ENCODE results near the gene RBKS.
"Not testable (repeated sequence)": the region's sequence is repeated elsewhere in the genome, so short reads cannot be mapped to it uniquely, and the experiment has no call there.

Gene RBKS

DNA sequence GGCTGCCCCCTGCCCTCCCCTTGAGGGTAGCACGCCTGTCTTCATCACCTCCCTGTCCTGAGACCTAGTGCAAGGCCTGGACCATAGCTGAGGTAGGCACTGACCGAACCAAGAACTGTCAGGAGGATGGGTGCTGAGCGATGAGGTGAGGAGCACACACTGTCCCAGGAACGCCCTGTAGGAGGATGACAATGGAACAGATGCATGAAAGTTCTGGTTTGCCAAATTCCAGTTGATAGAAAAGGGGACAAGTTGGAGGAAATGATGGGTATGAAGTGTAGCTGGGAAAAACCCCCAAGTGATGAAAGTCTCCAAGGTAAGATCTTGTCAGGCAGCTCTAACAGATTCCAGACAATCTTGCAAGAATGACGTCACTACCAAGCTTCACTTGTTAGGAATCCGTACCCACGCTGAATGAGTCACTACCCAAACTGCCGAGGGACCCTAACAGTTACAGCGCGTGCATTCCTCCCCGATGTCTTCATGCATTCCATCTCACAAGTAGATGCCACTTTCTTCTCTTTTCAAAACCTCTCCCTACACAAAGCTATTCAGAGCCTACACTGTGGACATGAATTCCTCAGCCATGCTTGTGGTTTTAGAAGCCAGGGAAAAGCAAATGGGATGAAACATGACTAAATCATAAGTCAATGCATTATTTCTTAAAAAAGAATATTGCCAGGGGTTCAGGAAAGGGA lies 91.1 kb downstream of the RBKS start:
- DNase-seq (ENCODE audit: low read depth in 2 of 2), result no peak

DNA sequence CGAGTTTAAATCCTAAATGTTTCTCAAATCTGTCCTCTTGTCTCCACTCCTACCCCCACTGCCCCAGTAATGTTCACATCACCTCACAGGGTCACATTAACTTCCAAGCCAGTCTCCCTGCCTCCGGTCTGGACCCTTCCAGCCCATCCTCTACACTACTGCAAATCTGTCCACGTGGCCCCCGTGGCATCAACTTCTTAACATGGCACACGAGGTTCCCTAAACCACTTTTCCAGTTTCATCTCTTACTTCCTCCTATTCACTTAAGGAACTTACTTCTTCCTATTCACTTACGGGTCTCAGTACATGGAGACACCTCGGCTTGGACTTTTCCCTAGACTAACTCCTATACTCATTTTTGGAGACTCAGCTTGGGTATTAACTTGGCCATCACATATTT lies 91.7 kb downstream of the RBKS start:
- no peak for DNase-seq (ENCODE audit: low read depth in 2 of 2)

DNA sequence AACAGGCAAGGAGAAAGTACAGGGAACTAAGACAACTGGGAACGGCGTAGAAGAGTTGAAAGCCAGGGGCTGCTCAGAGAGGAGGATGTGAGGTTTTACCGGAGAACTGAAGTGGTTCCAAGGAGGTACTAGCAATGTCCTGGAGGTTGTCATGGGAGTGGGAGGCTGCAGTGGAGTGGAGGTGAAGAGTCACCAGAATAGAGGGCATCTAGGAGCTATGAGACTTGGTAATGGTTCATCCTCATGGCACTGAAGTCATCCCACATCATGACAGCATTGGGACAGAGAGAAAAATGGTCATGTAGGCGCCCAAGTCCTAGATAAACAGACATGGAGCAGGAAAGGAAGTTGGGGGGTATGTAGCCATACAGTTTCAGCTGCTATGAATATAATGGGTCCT lies 92.3 kb downstream of the RBKS start:
- no peak for DNase-seq (ENCODE audit: low read depth in 2 of 2)

DNA sequence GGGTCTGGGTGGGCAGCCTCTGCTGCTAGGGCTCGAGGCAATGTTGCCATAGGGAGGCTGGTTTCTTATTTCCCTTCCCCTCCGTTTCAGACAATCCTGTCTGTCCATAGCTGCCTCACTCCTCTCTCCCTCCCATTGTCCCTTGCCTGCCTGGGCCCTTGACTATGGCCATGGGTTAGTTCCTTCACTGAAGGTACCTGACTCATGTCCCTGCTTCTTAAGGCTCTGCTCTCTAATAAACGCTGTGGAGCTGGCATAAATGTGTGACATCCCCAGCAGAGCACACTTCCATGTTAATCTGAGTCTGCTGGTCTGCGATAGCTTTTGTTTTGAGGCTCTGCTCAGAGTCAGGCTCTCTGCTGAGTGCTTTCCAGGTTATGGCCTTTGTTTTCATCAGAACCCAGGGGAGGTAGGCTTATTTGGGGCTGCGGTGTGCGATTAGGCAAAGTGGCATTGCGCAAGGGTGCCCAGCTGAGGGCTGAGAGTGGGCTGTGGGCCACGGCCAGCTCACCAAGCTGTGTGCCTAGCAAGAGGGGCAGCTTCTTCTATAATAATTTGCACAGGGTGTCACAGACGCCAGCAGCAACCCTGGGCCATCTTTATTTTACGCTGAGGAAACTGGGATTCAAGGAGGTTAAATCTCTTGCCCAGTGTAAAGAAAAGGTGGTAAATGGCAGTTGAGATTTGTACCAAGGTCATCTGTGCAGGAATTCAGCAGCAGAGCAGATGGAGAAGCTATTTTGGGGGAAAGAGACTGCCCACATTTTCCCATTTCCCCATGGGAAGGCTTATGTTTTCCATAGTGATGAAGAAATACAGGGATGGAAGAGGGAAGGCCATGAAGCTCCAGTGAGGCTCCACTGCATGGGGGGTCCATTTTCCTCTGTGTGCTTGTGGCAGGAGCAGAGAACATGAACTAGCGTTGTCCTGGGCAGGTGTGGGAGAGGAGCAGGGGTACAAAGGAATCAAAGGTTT lies 93.1 kb downstream of the RBKS start:
- DNase-seq (ENCODE audit: low read depth in 2 of 2), result no peak

DNA sequence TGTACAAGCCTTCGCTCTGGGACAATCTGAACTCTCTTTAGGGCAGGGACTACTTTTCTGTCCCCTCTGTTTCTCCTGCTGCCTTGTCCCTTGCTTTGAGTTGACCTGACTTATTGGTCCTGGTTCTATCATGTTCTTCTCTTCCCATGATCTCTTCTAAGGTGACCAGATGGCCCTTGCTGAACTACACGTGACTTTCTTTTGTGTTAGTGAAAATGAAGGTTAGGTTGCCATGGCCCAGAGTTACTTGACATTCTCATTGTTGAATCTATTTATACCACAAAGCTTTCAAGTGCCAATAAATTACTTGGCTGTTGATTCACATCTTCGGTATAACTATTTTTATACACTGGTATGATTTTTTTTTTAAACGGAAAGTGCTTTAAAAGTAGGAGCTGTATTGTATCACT lies 94.3 kb downstream of the RBKS start:
- DNase-seq (ENCODE audit: low read depth in 2 of 2), result no peak

DNA sequence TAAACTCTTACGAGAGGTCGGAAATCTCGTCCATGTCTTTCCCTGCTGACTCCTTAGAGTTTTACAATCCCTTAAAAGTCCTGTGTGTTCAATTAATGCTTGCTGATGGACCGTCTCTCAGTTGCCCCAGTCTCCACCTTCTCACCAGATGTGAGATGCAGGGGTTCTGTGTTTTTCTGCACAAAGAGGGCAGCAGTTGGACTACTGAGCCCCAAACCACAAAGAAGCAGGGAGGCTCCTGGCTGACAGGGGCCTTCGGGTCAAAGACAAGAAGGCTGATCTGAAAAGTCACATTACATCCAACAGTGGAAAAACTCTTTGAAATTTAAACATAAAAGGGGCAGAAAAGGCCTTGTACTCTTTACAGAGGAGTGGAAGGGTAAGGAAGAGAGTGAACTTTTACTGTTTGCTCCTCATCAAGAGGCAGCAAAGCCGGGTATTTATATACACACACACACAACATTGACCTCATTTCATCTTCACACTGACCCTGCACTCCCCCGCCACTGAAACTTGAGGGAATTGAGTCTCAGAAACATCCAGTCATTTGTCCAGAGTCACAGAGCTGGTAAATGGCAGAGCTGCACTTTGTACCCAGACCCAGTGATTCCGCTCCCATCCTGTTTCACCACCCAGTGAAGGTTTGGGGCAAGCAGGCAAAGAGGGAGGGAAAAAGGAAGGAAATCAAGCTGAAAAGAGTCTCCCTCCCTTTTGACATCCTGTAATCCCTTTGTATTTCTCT lies 94.9 kb downstream of the RBKS start:
- no peak for DNase-seq (ENCODE audit: low read depth in 2 of 2)

DNA sequence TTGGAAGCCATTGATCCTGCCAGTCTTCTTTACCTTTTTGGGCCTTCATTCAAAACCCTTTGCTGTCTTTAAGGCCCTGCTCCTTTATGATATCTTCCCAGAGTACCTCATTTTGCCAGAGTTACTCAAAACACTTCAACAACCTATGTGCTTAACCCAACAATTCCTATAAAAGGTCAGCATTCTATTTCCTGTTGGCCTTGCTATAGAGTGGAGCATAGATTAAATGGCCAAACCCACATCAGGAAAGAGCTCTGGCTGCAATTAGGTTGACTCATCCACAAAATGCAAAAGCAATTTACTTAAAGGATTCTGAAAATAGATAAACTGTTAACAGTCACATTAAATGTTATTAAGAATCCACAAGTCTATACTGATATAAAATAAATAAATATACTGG lies 97.4 kb downstream of the RBKS start:
- DNase-seq (ENCODE audit: low read depth in 2 of 2), result no peak

DNA sequence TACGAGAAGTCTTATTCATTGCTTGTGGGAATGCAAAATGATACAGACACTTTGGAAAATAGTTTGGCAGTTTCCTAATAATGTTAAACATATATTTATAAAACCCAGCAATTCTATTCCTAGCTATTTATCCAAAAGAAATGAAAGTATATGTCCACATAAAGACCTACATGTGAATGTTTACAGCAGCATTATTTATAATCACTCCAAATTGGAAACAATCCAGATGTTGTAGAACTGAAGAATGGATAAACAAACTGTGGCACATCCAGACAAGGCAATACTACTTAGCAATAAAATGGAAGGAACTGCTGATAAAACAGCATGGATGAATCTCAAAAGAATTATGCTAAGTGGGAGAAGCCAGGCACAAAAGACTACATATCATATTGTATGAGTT lies 99.4 kb downstream of the RBKS start:
- DNase-seq (ENCODE audit: low read depth in 2 of 2), result no peak

DNA sequence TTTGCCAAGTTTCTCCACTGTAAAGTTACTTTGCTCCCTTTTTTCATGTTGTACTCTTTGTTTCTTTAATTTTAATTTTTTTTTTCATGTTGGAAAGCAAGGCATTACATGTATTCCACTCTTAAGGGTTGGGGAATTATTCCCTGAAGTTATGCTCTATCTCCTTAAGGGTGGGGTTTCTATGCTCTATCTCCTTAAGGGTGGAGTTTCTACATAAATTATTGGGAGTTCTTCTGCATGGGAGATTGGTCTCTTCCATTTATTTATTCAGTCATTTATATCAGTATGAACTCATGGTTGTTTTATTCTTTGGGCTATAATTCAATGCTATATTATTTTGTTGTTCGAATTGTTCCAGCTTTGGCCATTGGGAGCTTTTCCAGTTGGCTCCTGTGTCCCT lies 107.5 kb downstream of the RBKS start:
- no peak for DNase-seq (ENCODE audit: low read depth in 2 of 2)

DNA sequence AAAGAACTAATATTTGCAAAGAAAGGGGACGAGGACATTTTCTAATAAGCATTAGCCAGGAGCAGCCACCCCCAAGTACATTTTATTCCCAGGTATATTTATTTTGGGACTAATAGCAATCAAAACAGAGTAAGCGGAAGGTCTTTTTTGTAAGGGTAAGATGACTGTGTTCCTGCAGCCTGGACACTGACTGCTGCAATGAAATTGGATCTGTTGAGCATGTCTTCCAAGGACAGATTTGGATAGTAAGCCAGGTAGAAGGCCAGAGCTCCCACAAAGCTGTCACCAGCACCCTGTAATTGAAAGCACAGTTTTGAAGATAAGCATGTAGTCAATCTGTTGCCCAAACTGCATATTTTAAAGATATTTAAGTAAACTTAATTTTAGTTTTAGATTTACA lies 108.7 kb downstream of the RBKS start:
- no peak for DNase-seq (ENCODE audit: low read depth in 2 of 2)

DNA sequence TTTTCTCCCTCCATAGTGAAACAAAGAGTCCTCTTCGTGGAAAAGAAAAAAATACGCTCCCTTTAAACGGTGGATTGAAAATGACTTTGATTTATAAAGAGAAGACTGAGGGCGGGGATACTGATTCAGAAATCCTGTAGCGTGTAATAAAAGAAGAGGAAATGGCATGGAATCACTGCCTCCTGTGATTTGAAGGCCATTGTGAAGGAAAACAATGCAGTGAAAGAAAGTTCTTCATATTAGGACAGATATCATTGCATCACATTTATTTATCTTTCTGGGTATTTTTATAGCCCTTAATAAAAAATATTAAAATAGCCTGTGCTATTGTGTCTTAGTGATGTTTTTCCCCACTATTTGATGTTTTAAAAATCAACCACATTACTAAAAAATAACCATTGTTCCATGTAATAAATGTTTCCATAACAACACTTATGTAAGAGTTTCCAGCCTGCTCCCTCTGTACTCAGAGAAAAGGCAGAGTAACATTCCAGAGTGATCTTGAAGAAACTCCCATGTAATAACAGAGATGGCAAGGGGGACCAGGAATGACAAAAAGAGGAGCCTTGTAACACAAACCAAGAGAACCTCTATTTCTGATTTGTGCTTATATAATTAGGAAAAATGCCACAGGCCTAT lies 110.7 kb downstream of the RBKS start:
- no peak for DNase-seq (ENCODE audit: low read depth in 2 of 2)

DNA sequence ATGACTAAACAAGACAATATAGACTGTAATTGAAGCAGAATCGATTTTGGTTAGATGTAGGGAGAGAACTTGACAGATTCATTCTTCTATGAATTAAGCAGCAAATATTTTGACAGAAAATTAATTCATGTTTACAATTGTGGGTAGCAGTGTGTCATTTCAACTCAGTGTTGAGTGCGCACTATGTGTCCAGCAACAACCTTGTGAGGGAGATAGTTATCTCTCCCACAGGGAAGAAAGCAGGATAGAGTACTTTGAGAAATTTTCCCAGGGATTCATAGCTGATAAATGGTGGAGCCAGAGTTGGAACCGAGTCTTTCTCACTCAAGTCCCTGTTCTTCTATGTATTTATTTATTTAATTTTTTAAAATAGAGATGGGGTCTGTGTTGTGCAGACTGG lies 113.5 kb downstream of the RBKS start:
- DNase-seq (ENCODE audit: low read depth in 2 of 2), result no peak

DNA sequence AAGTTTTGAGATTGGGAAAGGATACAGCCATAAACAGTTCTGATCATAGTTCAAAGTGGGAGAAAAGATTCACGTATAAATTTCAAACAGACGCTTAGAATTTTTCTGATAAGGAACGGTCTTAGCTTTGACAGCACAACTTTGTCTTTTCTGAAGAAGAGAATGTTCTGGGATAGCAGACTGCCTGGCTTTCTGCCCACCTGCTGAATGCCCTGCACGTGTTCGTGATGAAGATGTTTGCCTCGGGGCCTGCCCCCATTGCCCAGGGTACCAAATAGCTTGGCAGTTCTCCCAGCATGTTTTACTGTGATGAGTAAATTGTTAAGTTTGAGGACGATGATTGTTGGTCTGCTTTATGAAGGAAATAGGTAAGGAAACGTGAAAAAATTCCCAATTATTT lies 114.1 kb downstream of the RBKS start:
- DNase-seq (ENCODE audit: low read depth in 2 of 2), result no peak

DNA sequence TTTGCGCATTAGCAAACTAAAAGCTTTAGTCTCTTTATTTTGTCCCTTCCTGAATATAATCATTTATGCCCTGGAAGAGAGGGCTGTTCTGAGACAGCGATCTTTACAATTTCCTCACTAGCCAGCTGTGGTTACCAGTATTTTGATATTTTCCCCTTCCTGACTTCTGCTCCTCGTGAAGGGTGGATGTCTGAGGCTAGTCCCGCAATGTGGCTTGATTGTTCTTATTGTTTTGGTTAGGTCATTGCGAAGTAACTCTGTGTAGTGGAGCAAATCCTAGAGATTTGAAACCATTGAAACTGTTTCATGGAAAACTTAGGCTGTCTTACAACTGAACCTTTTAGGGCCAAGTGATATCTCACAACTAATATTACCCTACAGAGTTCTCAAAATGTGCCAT lies 116.2 kb downstream of the RBKS start:
- no peak for DNase-seq (ENCODE audit: low read depth in 2 of 2)

DNA sequence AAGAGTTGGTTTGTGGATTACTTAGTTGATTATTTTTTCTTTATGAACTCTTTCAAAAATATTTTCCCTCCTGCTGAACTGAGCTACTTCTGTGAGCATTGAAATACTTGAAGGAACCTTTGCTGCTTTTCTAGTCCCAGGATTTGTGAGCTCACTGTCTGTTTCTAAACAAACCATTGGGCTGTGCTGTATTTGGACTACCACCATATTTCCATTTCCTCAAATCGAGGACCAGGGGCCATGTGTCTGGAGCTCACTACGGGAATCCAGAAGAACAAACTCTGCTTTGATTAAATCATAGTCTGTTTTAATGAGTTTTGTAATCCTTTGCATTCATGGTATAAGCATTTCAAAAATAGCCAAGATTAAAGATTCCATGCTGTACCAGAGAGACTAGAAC lies 117.4 kb downstream of the RBKS start:
- DNase-seq (ENCODE audit: low read depth in 2 of 2), result no peak

DNA sequence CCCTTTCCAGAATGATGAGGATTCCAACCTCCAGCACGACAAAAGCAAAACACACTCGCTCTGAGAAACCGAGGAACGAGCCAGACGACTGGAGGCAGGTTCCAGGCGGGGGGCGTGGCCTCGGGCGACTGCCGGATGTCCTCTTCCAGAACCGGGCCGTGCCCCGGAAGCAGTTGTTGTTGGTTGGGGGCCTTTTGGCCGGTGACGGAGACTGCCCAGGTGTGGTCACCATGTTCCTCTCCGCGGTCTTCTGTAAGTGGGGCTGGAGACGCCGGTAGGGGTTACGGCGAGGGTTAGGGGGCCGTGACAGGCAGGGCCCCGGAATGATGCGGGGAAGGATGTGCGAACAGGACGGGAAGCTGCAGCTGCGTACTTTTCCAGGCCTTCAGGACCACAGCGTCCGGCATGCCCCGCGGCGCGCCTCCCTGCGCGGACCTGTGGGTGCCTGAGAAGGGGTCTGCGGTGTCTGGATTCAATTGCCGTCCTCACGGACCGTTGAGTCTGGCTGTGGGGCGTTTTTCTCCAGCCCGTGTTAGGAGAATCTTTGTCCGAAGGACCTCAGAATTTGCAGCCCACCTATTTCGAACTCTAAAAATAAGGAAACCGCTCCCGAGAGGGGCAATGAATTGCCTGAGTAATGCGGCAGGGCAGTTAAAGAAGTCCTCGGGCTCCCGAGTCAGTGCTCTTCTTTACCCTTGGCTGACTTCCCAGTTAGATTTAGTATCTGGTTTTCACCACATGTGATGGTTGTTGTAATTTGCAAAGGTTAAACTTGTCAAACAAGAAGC lies 118.4 kb downstream of the RBKS start, which contains the start of gene MRPL33:
Gene MRPL33, plus strand, starts transcription at position 172 of the 788 bp plus-strand sequence. Its CDS starts 59 bp downstream, at position 231.
- DNase-seq (ENCODE audit: low read depth in 2 of 2), result peak; percentile 80 to 84

DNA sequence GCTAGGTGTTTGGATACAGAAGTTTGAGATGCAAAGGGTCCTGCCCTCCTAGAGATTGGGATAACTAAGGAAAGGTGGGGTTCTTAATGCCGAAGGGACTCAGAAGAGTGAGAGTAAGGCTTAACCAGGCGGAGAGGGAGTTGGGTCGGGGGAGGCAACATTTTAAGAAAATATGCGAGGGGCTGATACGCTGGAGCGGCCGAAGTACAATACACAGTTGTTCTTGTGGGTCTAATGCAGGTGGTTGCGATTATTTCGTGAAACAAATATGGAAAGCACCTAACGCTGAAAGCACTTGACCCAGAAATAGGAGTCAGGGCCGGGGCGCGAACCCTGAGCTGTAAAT lies 119.0 kb downstream of the RBKS start:
- no peak for DNase-seq (ENCODE audit: low read depth in 2 of 2)

DNA sequence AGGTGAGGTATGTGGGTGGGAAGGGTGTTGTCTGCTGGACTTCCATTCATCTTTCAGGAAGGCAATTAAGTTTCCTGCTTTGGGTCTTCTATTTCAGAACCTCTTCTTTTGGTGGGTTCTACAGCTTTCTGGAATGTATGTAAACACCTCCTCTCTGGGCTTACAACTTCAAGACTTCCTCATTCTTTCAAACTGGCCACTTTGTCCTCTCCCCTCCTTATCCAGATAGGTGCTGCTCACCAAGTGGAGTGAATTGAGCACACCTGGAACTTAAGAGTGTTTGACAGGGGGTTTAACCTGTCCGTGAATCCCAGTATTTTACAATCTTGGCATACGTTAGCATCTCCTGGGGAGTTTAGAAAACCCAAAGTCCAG lies 123.9 kb downstream of the RBKS start:
- DNase-seq (ENCODE audit: low read depth in 2 of 2), result no peak

DNA sequence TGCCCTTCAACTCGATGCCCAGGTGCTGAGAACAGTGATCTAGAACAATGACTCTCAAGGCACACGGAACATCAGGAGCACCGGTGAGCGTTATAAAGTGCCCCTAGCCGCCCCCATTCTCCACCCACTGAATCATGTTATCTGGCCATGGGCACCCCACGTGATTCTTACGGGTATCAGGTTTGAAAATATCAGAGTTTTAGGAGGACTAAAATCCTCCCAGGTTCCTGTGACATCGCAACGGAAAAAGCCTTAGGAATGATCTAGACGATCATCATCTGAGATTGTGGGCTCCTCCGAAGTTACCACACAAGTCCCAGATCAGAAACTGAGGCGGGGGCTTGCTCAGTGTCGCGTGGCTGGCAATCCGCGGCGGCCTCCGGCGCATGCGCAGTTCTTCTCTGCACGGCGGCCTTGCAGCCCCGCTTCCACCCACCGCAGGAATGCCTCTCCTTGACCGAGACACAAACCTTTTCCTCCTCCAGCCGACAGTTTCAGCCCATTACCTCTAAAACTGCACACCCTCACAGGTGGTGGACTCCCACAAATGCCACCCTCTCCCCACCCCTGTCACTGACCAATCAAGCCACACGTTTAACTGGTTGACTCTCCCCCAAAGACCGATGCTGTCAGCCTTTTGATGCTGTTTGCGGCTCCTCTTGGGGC lies 124.4 kb downstream of the RBKS start:
- DNase-seq (ENCODE audit: low read depth in 2 of 2), result peak; percentile 15 to 21

DNA sequence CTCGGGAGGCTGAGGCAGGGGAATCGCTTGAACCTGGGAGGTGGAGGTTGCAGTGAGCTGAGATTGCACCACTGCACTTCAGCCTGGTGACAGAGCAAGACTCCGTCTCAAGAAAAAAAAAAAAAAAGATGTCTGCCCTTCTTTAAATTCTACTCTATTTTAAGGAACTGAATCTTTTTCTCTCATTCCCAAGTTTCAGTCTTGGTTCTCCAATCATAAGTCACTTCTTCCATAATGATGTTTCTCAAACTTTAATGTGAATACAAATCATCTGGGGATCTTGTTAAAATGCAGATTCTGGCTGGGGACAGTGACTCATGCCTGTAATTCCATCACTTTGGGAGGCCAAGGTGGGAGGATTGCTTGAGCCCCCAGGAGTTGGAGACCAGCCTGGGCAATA lies 125.7 kb downstream of the RBKS start:
- DNase-seq (ENCODE audit: low read depth in 2 of 2), result not testable (repeated sequence)

DNA sequence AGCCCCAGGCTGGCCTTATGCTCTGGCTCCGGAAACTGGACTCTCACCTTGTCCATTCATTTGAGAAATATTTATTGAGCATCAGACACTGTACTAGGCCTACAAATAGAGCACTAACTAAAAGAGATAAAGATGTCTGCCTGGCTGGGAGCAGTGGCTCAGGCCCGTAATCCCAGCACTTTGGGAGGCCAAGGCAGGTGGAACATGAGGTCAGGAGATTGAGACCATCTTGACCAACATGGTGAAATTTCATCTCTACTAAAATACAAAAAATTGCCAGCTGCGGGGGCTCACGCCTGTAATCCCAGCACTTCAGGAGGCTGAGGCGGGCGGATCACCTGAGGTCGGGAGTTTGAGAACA lies 126.3 kb downstream of the RBKS start:
- no peak for DNase-seq (ENCODE audit: low read depth in 2 of 2)

Data from stimulated activated CD8-positive, alpha-beta memory T cell treated with anti-CD3 and anti-CD28 coated beads, Interleukin-15, amount 100 ng/mL, for 4 hours (primary cell).